Calu3 (cell line): Measurements from ENCODE around the gene ORMDL2. TPM values are rescaled to one million over a fixed set of nuclear protein-coding genes. Genes with fewer than 3 reads are reported as not detected.

ENCODE experiments used
- BruUV-seq: library from RNA; stranded (reverse); fragments of 400-500 nt; replicated peaks from 2 replicates; lab custom pipeline; 2021; lab: Mats Ljungman, UMichigan
- CTCF ChIA-PET: fragments of 300-600 bp; sonication (Branson Sonifier 250); formaldehyde crosslinking; loops from one replicate; lab custom pipeline; 2022; ENCODE audit warnings: antibody characterized with exemption; lab: Charles Lee
- DNase-seq: peaks from one replicate; pipeline ENCODE4 v3.0.0; 2022
- H3K27ac Mint-ChIP-seq: one replicate; pipeline ENCODE4 v1.8.0; 2022; ENCODE audit warnings: mixed read lengths; ENCODE audit not compliant: unreplicated experiment
- H3K27me3 Mint-ChIP-seq: one replicate; pipeline ENCODE4 v1.8.0; 2022; ENCODE audit warnings: mixed read lengths; ENCODE audit not compliant: unreplicated experiment
- H3K36me3 Mint-ChIP-seq: one replicate; pipeline ENCODE4 v1.8.0; 2022; ENCODE audit warnings: mild to moderate bottlenecking, moderate library complexity, mixed read lengths; ENCODE audit not compliant: insufficient read depth, unreplicated experiment
- H3K4me1 Mint-ChIP-seq: one replicate; pipeline ENCODE4 v1.8.0; 2022; ENCODE audit warnings: mild to moderate bottlenecking, low read depth, mixed read lengths; ENCODE audit not compliant: unreplicated experiment
- H3K4me3 Mint-ChIP-seq: one replicate; pipeline ENCODE4 v1.8.0; 2022; ENCODE audit warnings: mild to moderate bottlenecking, low read depth, moderate library complexity, mixed read lengths; ENCODE audit not compliant: unreplicated experiment
- H3K9me3 Mint-ChIP-seq: one replicate; pipeline ENCODE4 v1.8.0; 2022; ENCODE audit warnings: low read depth, mixed read lengths; ENCODE audit not compliant: unreplicated experiment
- CTCF ChIP-seq: fragments of 200-600 bp; IDR thresholded peaks from one replicate; pipeline ENCODE4 v1.8.0; 2022; ENCODE audit warnings: antibody characterized with exemption; ENCODE audit not compliant: unreplicated experiment
- intact Hi-C: fragments of 100-400 bp; cut with micrococcal nuclease; formaldehyde crosslinking; loops from one replicate; pipeline ENCODE4 v1.10.0; 2022; ENCODE audit not compliant: unreplicated experiment
- total RNA-seq: library from RNA; stranded (reverse); gene quantifications from 2 replicates; pipeline ENCODE4 v1.2.3, GENCODE V29; 2022

ORMDL2 gene
- total RNA-seq, 1 experiment from 2014 or later = 93.6 TPM

GRCh38 chr12:55838361-55838760 is 20.5 kb downstream of the ORMDL2 start:
- CTCF ChIA-PET = interaction anchor here (0.7 kb wide), 1 partner anchor 37 kb away, joined by 6 read pairs; no protein-coding TSS in a partner anchor
- Mint-ChIP-seq H3K27ac (no peak overlapping the region), H3K36me3 (no peaks in the 10 kb centered on the region), H3K27me3 (peaks cover 26% of the 10 kb centered on the region), H3K9me3 (no peaks in the 10 kb centered on the region), H3K4me3 (no peak overlapping the region), H3K4me1 (peaks cover 7% of the 10 kb centered on the region)
- no peak for TF ChIP-seq CTCF
- intact Hi-C loops = no loop called here
- BruUV-seq = no TSS peak
- no peak for DNase-seq

GRCh38 chr12:55839345-55840140 is 21.7 kb downstream of the ORMDL2 start:
- H3K4me3 Mint-ChIP-seq = no peak overlapping the region
- no peaks in the 10 kb centered on the region for H3K9me3 Mint-ChIP-seq
- no peak for TF ChIP-seq CTCF
- no TSS peak for BruUV-seq
- CTCF ChIA-PET = interaction anchor here (0.5 to 0.7 kb wide), 2 partner anchors 194 to 1755 kb away, joined by 4 to 7 read pairs; no protein-coding TSS in a partner anchor
- H3K4me1 Mint-ChIP-seq = peaks cover 7% of the 10 kb centered on the region
- H3K27ac Mint-ChIP-seq = no peak overlapping the region
- DNase-seq = no peak
- no peaks in the 10 kb centered on the region for H3K36me3 Mint-ChIP-seq
- peaks cover 26% of the 10 kb centered on the region for H3K27me3 Mint-ChIP-seq
- intact Hi-C loops = no loop called here

GRCh38 chr12:55840581-55841351 is 22.9 kb downstream of the ORMDL2 start:
- CTCF ChIA-PET = interaction anchor here (0.5 kb wide), 1 partner anchor 822 kb away, joined by 3 read pairs; no protein-coding TSS in a partner anchor
- Mint-ChIP-seq H3K4me3 (no peak overlapping the region), H3K36me3 (no peaks in the 10 kb centered on the region), H3K27ac (no peak overlapping the region), H3K4me1 (peaks cover 7% of the 10 kb centered on the region), H3K27me3 (peaks cover 24% of the 10 kb centered on the region), H3K9me3 (no peaks in the 10 kb centered on the region)
- intact Hi-C loops = no loop called here
- no peak for TF ChIP-seq CTCF
- no TSS peak for BruUV-seq
- no peak for DNase-seq

- H3K4me1 Mint-ChIP-seq = peaks cover 14% of the 10 kb centered on the region
- CTCF ChIA-PET = no interaction called here
- H3K27me3 Mint-ChIP-seq = peaks cover 28% of the 10 kb centered on the region
- H3K27ac Mint-ChIP-seq = no peak within 1 kb of the TSS
- H3K36me3 Mint-ChIP-seq = no peaks in the 10 kb centered on the region
- no peak within 1 kb of the TSS for H3K4me3 Mint-ChIP-seq
- intact Hi-C loops = no loop called here
- H3K9me3 Mint-ChIP-seq = no peaks in the 10 kb centered on the region
- no TSS peak for BruUV-seq
- no peak for DNase-seq
- TF ChIP-seq CTCF = no peak
Measured at GRCh38 chr12:55842681-55843429, 25.0 kb downstream of the ORMDL2 start, which contains the start of gene MMP19. Gene MMP19 (minus strand): TSS chr12:55842936. CDS start chr12:55842830, 106 bp downstream.
